Activated naive CD4-positive, alpha-beta T cell treated with anti-CD3 and anti-CD28 coated beads, Interleukin-2, amount 50 U/mL, for 72 hours (primary cell): ENCODE data around the gene IQCH. TPM values are rescaled to one million over a fixed set of nuclear protein-coding genes. Genes with fewer than 3 reads are reported as not detected.
"Not testable (repeated sequence)": the region's sequence is repeated elsewhere in the genome, so short reads cannot be mapped to it uniquely, and the experiment has no call there.

Experiments used
- ATAC-seq, 2 donors: fragments of 150-1000 bp; cut with Tn5 transposase; 2 replicates each; pipeline ENCODE4 v1.10.0; 2021; ENCODE audit warnings: mild to moderate bottlenecking in 2 of 2, moderate library complexity in 2 of 2
- DNase-seq, 2 donors: peaks; one replicate each; pipeline ENCODE4 v3.0.0; 2021 to 2022; ENCODE audit warnings: low spot score in 2 of 2
- H3K27ac Mint-ChIP-seq, 2 donors: one replicate each; pipeline ENCODE4 v1.8.0; 2022; ENCODE audit warnings: mild to moderate bottlenecking in 2 of 2, mixed read lengths in 2 of 2
- H3K36me3 Mint-ChIP-seq, 2 donors: one replicate each; pipeline ENCODE4 v1.8.0; 2022; ENCODE audit warnings: mixed read lengths in 2 of 2
- H3K9me3 Mint-ChIP-seq, 2 donors: one replicate each; pipeline ENCODE4 v1.8.0; 2022; ENCODE audit warnings: mixed read lengths in 2 of 2
- total RNA-seq, 2 donors: library from RNA; stranded (reverse); gene quantifications; one replicate each; pipeline ENCODE4 v1.2.3, GENCODE V29; 2022

IQCH gene
- total RNA-seq, 2 donors from 2014 or later: 0.75 to 2.3 TPM

GRCh38 chr15:67416891-67417290, 162.3 kb downstream of the IQCH start:
- no peak for ATAC-seq
- Mint-ChIP-seq H3K36me3 (no peaks in the 10 kb centered on the region), H3K9me3 (no peaks in the 10 kb centered on the region), H3K27ac (no peak overlapping the region)
- no peak for DNase-seq

- no peaks in the 10 kb centered on the region for H3K36me3 Mint-ChIP-seq
- no peak for DNase-seq
These were observed 165.1 kb downstream of the IQCH start for GRCh38 chr15:67419705-67420104.

DNA sequence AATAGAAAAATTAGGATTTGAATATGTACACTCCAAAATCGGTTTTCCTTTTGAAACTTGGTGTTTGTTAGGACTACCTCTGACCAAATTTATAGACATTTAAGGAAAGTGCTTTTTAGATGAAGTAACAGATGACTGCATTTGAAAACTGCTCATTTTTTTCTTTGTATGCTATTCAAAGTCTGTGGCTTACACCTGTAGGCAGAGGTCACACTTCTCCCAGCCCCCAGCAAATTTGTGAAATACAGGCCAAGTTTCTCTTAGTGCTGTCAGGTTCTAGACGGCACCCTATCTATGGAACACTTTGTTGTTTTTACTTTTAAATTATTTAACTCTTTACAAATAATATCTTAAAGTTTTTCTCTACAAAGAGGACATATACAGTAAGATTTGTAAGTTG, 165.6 kb downstream of the IQCH start:
- H3K27ac Mint-ChIP-seq: no peak overlapping the region
- H3K9me3 Mint-ChIP-seq: no peaks in the 10 kb centered on the region
- H3K36me3 Mint-ChIP-seq: no peaks in the 10 kb centered on the region
- ATAC-seq: no peak
- no peak for DNase-seq

More at GRCh38 chr15:67419705-67420104, 165.1 kb downstream of the IQCH start:
- H3K27ac Mint-ChIP-seq: no peak overlapping the region
- peak in 1 of 2 donors; percentile 51 for ATAC-seq
- H3K9me3 Mint-ChIP-seq: no peaks in the 10 kb centered on the region

GRCh38 chr15:67421105-67421504, 166.5 kb downstream of the IQCH start:
- H3K9me3 Mint-ChIP-seq: no peaks in the 10 kb centered on the region
- H3K27ac Mint-ChIP-seq: no peak overlapping the region
- no peak for DNase-seq
- H3K36me3 Mint-ChIP-seq: no peaks in the 10 kb centered on the region
- ATAC-seq: no peak

DNA sequence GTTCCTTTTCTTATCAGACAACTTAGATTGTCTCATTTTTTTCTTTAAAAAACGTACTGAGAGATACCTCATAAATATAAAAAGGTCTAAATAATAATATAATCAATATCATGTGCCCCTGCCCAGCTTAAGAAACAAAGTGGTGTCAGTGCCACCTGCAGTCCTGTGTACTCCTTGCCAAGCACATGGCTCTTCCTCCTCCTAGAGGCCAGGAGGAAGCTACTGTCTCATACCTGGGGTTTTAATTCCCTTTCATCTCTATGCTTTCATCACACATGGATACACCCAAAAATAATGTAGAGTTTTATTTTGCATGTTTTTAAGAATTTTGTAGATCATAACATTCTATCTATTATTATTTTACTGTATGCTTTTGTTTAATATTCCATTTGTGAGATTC, 167.7 kb downstream of the IQCH start:
- DNase-seq (no peak), ATAC-seq (no peak)
- Mint-ChIP-seq H3K27ac (no peak overlapping the region), H3K9me3 (no peaks in the 10 kb centered on the region), H3K36me3 (no peaks in the 10 kb centered on the region)

- Mint-ChIP-seq H3K36me3 (no peaks in the 10 kb centered on the region), H3K9me3 (no peaks in the 10 kb centered on the region), H3K27ac (no peak overlapping the region)
- ATAC-seq (peak in 1 of 2 donors; percentile 44), DNase-seq (peak in 1 of 2 donors; percentile 30)
These were observed 179.0 kb downstream of the IQCH start for GRCh38 chr15:67433495-67434099.

DNA sequence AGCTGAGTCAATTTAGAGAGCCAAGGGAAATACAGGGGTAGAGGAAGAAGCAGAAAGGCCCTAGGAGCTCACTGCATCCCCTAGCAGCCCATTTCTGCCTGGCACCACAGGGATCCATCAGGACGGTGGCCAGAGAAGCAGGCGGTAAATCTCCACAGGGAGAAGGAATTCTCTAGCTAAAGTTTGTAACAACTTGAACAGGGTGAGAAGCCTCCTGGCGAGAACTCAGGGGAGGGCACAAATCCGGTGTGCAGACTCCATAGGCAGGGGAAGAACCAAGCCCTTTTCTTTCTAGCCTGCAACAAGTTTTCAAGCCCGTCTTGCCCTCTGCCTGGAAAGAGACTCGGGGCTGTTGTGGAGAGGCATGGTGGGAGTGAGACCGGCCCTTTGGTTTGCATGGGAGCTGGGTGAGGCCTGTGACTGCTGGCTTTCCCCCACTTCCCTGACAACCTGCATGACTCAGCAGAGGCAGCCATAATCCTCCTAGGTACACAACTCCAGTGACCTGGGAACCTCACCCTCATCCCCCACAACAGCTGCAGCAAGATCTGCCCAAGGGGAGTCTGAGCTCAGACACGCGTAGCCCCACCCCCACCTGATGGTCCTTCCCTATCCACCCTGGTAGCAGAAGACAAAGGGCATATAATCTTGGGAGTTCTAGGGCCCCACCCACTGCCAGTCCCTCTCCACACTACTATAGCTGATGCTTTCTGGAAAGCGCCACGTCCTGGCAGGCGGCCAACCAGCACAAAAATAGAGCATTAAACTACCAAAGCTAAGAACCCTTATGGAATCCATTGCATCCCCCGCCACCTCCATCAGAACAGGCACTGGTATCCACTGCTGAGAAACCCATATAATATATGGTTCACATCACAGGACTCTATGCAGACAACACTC, 182.0 kb downstream of the IQCH start:
- not testable (repeated sequence) for DNase-seq, H3K27ac Mint-ChIP-seq, ATAC-seq, H3K9me3 Mint-ChIP-seq, H3K36me3 Mint-ChIP-seq

DNA sequence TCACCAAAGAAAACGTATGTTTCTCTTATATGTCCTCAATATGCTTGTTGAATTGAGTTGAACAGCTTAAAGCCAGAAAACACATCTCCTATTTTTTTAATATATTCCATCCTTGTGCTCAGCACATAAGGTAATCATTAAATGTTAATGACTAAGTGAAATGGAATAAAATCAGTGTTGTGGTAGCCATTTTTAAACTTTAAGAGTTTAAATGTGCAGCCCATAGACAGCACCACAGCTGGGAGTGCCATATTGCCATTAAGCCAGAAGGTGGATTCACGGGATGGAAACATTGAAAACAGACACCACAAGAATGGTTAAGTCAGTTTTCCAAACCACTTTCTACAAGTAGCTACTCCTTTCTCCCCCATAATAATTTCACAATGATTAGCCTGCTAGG, 189.5 kb downstream of the IQCH start:
- H3K27ac Mint-ChIP-seq: no peak overlapping the region
- H3K9me3 Mint-ChIP-seq: peaks cover 3 to 4% of the 10 kb centered on the region in 2 donors
- H3K36me3 Mint-ChIP-seq: no peaks in the 10 kb centered on the region
- ATAC-seq: no peak
- no peak for DNase-seq

GRCh38 chr15:67446449-67446848, 191.9 kb downstream of the IQCH start:
- no peak for DNase-seq

DNA sequence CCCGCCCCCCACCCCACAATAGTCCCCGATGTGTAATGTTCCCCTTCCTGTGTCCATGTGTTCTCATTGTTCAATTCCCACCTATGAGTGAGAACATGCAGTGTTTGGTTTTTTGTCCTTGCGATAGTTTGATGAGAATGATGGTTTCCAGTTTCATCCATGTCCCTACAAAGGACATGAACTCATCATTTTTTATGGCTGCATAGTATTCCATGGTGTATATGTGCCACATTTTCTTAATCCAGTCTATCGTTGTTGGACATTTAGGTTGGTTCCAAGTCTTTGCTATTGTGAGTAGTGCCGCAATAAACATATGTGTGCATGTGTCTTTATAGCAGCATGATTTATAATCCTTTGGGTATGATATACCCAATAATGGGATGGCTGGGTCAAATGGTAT, 193.8 kb downstream of the IQCH start:
- not testable (repeated sequence) for H3K36me3 Mint-ChIP-seq, H3K27ac Mint-ChIP-seq, DNase-seq, H3K9me3 Mint-ChIP-seq, ATAC-seq

More at GRCh38 chr15:67446449-67446848, 191.9 kb downstream of the IQCH start:
- no peak for ATAC-seq
- Mint-ChIP-seq H3K36me3 (no peaks in the 10 kb centered on the region), H3K9me3 (peaks cover 3 to 4% of the 10 kb centered on the region in 2 donors), H3K27ac (no peak overlapping the region)

DNA sequence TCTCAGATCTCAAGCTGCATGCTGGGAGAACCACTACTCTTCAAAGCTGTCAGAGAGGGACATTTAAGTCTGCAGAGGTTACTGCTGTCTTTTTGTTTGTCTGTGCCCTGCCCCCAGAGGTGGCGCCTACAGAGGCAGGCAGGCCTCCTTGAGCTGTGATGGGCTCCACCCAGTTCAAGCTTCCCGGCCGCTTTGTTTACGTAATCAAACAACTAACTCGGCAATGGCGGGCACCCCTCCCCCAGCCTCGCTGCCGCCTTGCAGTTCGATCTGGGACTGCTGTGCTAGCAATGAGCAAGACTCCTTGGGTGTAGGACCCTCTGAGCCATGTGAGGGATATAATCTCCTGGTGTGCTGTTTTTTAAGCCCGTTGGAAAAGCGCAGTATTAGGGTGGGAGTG, 199.1 kb downstream of the IQCH start:
- H3K36me3 Mint-ChIP-seq, H3K27ac Mint-ChIP-seq, DNase-seq, ATAC-seq, H3K9me3 Mint-ChIP-seq: not testable (repeated sequence)

DNA sequence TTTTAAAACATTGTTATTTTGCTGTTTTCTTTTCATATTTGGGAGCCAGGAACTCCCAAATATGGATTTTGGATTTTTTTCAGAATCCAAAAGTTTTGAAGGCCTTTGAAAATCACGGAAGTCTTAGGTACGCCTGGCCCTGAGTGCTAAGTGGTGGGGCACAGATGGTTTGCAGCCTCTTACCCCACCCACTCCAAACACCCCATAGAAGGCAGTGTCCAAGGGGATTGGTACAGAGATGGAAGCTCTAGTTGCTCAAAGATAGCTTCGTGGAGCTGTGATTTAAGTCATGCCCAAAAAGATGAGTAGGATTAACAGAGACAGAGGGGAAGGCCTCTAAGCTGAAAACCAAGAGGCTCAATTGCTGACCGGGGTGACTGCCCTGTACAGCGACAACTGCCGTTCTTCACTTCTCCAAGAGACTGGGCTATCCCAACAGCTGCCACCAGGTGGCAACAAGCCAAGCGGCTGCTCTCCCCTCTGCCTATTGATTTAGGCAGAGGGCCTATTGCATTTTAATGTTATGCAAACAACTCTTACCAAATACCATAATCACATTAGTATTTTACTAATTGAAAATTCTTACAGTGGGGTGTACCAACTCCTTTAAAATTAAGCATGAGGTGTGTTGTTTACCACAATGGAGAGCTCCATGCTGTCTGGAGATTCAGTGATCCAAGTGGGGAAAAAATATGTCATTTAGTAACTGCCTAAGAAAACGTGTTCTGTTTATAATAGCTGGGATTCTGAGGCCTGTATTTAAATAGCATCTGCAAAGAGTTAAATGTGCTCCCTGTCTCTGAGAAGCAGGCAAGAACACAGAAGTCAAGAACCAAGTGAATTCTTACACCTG, 202.3 kb downstream of the IQCH start:
- peak; percentile 74 to 89 for DNase-seq
- H3K36me3 Mint-ChIP-seq: no peaks in the 10 kb centered on the region
- H3K9me3 Mint-ChIP-seq: no peaks in the 10 kb centered on the region
- peak; percentile 88 to 90 for ATAC-seq
- H3K27ac Mint-ChIP-seq: no peak overlapping the region

DNA sequence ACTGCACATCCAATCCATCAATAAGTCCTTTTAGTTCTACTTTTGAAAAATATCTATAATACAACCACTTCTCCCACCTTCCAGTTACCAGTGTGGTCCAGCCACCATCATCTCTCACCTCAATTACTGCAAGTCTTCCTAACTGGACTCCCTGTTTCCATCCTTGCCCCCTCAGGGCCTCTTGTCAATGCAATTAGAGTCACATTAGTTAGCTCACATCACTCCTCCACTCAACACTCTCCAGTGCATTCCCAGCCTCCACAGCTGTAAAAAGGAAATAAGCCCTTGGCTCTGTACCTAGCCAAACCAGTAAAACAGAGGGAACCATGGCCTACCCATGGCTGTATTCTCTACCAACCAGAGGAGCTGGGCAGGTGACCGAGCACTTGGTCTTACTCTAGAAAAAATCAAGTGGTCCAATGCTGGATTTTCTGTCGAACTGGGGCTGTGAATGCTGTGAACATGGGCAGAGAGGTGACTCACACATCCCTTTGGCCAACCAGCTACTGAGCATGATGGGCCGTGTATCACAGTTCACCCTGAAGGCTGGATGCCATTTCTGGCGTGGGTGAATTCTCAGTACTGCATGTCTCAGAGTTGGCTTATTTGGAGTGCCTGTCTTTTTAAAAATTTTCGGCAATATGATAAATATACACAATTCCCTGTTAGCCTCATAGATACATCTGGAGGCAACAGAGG, 203.9 kb downstream of the IQCH start:
- no peak for ATAC-seq
- DNase-seq: no peak
- H3K27ac Mint-ChIP-seq: no peak overlapping the region
- no peaks in the 10 kb centered on the region for H3K36me3 Mint-ChIP-seq
- no peaks in the 10 kb centered on the region for H3K9me3 Mint-ChIP-seq

DNA sequence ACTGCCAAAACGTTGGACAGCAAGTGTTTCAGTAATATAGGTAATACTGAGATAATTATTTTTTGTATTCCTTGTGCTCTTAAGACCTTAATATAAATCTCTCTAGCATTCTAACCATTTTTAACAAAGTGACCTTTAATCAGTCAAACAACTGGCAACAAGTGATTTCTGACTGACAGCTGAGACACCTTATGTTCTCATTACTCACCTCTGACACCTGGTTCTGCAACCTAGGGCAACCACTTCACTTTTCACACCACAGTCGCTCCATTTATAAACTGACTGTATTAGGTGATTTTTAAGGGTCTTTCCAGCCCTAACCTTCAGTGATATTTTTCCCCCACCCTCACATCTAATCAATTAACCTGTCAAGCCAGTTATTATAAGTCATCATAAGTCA, 205.9 kb downstream of the IQCH start:
- H3K9me3 Mint-ChIP-seq: no peaks in the 10 kb centered on the region
- no peaks in the 10 kb centered on the region for H3K36me3 Mint-ChIP-seq
- DNase-seq (no peak), ATAC-seq (no peak)
- no peak overlapping the region for H3K27ac Mint-ChIP-seq

GRCh38 chr15:67461735-67462134, 207.1 kb downstream of the IQCH start:
- Mint-ChIP-seq H3K36me3 (no peaks in the 10 kb centered on the region), H3K9me3 (no peaks in the 10 kb centered on the region), H3K27ac (no peak overlapping the region)
- no peak for DNase-seq
- no peak for ATAC-seq

DNA sequence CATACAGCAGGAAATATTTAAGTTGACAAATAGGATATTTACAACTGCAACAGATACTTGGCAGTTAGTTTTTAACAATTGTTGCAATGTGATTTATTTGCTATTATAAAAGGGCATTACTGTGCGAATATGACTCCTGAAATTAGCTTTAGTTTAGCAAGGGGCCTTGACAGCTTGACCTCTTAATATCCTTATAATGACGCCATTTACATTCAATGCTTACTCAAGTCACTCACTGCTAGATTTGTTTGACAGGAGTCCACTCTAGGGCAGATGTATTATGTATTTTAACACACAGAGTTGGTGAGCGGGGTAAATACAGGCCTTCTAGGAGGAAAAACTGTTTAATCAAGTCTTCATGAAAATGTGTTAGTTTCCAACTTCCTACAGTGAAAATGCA, 208.3 kb downstream of the IQCH start:
- ATAC-seq: no peak
- no peak for DNase-seq
- no peaks in the 10 kb centered on the region for H3K36me3 Mint-ChIP-seq
- H3K9me3 Mint-ChIP-seq: no peaks in the 10 kb centered on the region
- no peak overlapping the region for H3K27ac Mint-ChIP-seq
